ENCODE measurements around the gene LARP4B.
"Not testable (repeated sequence)": the region's sequence is repeated elsewhere in the genome, so short reads cannot be mapped to it uniquely, and the experiment has no call there.

LARP4B gene

DNA sequence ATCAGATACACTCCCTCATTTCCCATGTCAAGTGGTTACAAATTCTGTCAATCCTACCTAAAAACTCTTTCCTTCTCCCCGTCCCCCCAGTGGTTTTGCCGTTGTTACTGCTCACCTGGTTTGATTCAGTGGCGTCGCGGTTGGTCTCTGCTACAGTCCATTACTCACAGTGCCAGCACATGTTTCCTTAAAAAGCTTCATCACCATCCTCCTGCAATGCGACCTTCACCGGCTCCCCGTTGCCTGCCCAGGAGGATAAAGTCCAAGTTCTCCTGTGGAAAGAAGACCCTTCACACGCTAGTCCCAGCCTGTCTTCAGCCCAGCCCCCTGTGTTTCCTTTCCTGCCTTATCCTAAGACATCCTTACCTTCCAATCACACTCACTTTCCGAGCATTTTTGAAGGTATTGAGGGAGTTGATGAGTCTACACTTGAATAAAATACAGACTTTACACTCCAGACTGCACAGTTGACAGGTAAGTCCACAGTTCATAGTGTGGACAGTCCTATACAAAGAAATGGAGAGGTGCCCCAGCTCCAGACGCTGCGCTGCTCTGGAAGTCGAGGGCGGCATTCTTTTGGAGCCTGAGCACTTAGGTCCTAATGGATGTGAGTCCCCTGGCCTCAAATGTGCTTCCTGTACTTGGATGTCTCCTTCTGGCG is 3.4 kb upstream of the LARP4B start:
- TF ChIP-seq, protein P1, sequence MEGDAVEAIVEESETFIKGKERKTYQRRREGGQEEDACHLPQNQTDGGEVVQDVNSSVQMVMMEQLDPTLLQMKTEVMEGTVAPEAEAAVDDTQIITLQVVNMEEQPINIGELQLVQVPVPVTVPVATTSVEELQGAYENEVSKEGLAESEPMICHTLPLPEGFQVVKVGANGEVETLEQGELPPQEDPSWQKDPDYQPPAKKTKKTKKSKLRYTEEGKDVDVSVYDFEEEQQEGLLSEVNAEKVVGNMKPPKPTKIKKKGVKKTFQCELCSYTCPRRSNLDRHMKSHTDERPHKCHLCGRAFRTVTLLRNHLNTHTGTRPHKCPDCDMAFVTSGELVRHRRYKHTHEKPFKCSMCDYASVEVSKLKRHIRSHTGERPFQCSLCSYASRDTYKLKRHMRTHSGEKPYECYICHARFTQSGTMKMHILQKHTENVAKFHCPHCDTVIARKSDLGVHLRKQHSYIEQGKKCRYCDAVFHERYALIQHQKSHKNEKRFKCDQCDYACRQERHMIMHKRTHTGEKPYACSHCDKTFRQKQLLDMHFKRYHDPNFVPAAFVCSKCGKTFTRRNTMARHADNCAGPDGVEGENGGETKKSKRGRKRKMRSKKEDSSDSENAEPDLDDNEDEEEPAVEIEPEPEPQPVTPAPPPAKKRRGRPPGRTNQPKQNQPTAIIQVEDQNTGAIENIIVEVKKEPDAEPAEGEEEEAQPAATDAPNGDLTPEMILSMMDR (conservative IDR thresholded peaks at IDR 0.05) = no peak
- H3K27ac ChIP-seq = no peak overlapping the region

DNA sequence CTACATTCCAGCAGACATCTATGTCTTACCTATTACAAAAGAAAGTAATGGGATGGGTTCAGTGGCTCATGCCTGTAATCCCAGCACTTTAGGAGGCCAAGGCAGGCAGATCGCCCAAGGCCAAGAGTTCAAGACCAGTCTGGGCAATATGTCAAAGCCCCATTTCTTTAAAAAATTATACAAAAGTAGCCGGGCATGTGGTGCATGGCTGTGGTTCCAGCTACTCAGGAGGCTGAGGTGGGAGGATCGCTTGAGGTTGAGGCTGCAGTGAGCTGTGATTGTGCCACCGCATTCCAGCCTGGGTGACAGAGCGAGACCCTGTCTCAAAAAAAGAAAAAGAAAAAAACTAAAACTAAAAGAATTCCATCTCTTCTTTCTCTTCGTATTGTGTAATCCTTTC is 2.7 kb upstream of the LARP4B start:
- not testable (repeated sequence) for H3K27ac ChIP-seq

DNA sequence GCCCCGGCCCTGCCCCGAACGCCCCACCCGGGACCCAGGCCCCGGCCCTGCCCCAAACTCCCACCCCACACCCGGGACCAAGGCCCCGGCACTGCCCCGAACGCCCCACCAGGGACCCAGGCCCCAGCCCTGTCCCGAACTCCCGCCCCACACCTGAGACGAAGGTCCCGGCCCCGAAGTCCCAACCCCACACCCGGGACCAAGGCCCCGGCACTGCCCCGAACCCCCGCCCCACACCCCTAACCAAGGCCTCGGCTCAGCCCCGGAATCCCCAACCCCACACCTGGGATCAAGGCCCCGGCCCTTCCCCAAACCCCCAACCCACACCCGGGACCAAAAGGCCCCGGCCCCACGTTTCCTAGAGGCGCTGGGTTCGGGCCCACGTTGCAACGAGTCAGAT is 1.1 kb upstream of the LARP4B start:
- TF ChIP-seq, protein P1 (conservative IDR thresholded peaks at IDR 0.05) = no peak
- H3K27ac ChIP-seq = no peak overlapping the region

DNA sequence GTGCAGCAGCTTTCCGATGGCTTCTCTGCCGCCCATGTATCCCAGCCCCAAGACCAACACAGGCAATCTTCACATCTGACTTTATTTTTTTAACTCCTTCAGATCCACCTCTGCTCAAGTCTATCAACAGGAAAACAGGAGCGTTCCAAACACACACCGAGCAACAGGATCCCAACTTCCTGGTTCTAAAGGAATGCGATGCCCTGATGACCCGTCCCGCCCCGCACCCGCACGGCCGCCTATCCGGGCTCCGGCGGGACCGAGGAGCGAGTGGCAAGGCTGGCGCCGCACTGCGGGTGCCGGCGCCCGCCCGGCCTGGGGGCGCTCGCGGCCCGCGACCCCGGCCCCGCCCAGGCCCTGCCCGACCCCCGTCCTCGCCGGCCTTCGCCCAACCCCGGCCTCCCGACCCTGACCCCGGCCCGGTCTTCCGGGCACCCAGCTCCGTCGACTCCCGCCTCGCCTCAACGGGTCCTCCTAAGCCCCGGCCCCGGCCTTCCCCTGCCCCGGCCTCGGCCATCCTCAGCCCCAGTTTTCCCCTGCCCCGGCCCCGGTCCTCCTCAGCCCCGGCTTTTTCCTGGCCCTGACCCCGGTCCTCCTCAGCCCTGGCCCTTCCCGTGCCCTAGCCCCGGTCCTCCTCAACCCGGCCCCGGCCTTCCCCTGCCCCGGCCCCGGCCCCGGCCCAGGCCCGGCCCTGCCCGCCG is 730 bp downstream of the LARP4B start:
- peak overlapping the region; percentile 96 for H3K27ac ChIP-seq
- TF ChIP-seq, protein P1 (conservative IDR thresholded peaks at IDR 0.05) = peak; percentile 25

DNA sequence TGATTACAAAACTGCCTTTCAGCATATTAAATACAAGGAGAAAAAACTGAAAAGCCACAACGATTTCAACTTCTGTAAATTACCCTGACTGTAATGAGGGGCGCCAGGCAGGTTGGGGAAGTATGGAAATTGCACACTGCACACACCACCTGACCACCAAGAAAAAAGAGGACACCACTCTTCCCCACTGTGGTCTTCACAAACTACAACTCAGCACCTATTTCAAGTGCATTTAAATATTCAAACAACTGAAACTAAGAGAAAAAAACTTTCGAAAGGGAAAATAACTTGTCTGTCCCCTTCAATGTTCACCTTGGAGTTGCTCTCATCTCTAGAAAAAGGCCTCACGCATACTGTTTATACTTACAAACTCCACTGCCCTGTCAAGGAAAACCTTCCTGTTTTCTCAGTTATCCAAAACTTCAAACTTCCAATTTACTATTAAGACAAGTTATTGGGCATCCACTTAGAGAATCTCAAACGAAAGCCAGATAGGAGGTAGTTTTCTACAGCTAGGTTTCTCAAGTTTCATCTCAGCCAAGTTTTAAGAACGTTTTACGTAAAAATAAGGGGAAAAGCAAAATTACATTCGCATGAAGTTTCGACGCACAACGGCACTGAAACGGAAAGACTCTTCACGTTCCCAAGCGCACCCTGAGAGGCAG is 1.4 kb downstream of the LARP4B start:
- H3K27ac ChIP-seq = peak overlapping the region; percentile 96
- TF ChIP-seq, protein P1 (conservative IDR thresholded peaks at IDR 0.05) = no peak

DNA sequence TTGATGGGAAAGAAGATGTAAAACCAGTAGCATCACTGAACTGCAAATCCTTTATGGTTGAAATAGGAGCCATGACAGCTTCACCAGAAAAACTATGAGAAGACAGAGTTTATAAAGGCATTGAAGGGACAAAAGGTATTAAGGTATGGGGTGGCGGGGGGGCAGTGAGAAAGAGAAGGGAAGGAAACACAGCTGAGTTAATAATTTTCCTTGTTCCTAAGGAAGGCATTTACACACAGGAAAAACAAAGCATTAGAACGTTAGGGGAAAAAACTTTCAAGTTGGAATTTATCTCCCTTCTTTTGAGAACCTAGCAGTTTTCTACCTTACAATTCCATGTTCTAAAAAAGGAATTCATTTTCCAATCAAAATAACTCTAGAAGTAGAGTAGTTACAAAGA is 4.4 kb downstream of the LARP4B start:
- no peak overlapping the region for H3K27ac ChIP-seq
- TF ChIP-seq, protein P1 (conservative IDR thresholded peaks at IDR 0.05) = no peak

DNA sequence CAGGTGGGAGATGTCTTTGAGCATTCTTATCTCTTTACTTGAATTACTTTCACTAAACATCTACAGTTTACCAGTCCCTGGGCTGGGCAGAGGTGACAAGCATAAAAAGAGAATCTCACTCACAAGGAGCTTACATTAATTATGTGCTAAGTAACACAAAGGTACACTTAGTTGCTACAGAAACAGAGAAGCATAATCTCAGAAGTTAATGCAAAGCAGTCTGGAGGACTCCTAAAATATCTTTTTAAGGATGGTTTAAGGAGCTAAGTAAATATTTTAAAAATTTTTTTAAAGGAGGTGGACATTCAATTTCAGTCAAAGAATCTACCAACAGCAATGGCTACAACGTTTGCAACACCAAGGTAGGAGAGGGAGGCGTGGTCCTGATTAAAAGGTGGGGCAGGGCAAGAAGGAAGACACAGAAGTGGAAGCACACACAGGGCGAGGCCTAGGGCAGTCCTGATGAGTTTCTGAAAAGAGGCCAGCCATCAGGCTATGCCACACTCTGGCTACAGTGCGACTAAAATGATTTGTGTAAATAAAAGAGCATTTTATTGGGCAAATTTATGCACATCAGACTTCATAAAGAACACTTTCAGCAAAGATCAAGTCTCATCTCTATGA is 5.3 kb downstream of the LARP4B start:
- peak overlapping the region; percentile 10; the same call in 1 of the 2 replicates for H3K27ac ChIP-seq
- TF ChIP-seq, protein P1 (conservative IDR thresholded peaks at IDR 0.05) = no peak

All from VCaP (cell line).